ENCODE results near the gene SNX22.

SNX22 gene

DNA sequence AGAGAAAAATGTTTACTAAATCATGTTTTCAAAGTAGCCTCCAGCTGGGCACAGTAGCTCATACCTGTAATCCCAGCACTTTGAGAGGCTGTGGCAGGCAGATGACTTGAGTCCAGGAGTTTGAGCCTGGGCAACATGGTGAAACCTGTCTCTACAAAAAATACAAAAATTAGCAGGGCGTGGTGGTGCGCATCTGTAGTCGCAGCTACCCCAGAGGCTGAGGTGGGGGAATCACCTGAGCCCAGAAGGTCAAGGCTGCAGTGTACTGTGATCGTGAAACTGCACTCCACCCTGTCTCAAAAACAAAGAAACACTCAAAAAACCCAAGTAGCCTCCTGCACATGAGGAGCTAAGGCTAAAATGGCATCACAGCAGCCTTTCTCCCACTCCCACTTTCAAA, 12.9 kb downstream of the SNX22 start:
- H2AFZ ChIP-seq (ENCODE audit: low read length) = peak overlapping the region; percentile 98; the same call in 1 of the 2 replicates
- H3K27me3 ChIP-seq (replicated peaks; ENCODE audit: insufficient read depth, low read length) = no peaks in the 10 kb centered on the region
- H3K79me2 ChIP-seq (ENCODE audit: low read length) = peaks cover 34% of the 10 kb centered on the region
- H3K4me2 ChIP-seq (ENCODE audit: low read depth, low read length) = no peak overlapping the region
- TF ChIP-seq EZH2phosphoT487 (IDR thresholded peaks at IDR 0.05; ENCODE audit: low read length) (no peak), EZH2 (optimal IDR thresholded peaks at IDR 0.05; ENCODE audit: low read depth, low read length) (no peak)
- TF ChIP-seq, protein P1, sequence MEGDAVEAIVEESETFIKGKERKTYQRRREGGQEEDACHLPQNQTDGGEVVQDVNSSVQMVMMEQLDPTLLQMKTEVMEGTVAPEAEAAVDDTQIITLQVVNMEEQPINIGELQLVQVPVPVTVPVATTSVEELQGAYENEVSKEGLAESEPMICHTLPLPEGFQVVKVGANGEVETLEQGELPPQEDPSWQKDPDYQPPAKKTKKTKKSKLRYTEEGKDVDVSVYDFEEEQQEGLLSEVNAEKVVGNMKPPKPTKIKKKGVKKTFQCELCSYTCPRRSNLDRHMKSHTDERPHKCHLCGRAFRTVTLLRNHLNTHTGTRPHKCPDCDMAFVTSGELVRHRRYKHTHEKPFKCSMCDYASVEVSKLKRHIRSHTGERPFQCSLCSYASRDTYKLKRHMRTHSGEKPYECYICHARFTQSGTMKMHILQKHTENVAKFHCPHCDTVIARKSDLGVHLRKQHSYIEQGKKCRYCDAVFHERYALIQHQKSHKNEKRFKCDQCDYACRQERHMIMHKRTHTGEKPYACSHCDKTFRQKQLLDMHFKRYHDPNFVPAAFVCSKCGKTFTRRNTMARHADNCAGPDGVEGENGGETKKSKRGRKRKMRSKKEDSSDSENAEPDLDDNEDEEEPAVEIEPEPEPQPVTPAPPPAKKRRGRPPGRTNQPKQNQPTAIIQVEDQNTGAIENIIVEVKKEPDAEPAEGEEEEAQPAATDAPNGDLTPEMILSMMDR (IDR thresholded peaks at IDR 0.05; ENCODE audit: low read length) = no peak
- H3F3A ChIP-seq (ENCODE audit: insufficient read depth, low read length) = peaks cover 15% of the 10 kb centered on the region; the same call in 1 of the 2 replicates
- peaks cover 5% of the 10 kb centered on the region; the same call in 1 of the 2 replicates for H4K20me1 ChIP-seq (ENCODE audit: insufficient read depth, low read length)
- no peak overlapping the region for H3K9ac ChIP-seq (ENCODE audit: low read length)
- H3K27ac ChIP-seq (ENCODE audit: low read length) = no peak overlapping the region
- H3K4me3 ChIP-seq (ENCODE audit: low read length) = no peak overlapping the region
- H3K9me3 ChIP-seq (replicated peaks; ENCODE audit: insufficient read depth, low read length) = no peaks in the 10 kb centered on the region
- DNase-seq = no peak
- H3K4me1 ChIP-seq (ENCODE audit: low read length) = peaks cover 25% of the 10 kb centered on the region
- no peaks in the 10 kb centered on the region for H3K9me2 ChIP-seq (replicated peaks; ENCODE audit: insufficient read depth, low read length)
- H3K36me3 ChIP-seq (replicated peaks; ENCODE audit: insufficient read depth, low read length) = peaks cover 9% of the 10 kb centered on the region; the same call in 1 of the 2 replicates

DNA sequence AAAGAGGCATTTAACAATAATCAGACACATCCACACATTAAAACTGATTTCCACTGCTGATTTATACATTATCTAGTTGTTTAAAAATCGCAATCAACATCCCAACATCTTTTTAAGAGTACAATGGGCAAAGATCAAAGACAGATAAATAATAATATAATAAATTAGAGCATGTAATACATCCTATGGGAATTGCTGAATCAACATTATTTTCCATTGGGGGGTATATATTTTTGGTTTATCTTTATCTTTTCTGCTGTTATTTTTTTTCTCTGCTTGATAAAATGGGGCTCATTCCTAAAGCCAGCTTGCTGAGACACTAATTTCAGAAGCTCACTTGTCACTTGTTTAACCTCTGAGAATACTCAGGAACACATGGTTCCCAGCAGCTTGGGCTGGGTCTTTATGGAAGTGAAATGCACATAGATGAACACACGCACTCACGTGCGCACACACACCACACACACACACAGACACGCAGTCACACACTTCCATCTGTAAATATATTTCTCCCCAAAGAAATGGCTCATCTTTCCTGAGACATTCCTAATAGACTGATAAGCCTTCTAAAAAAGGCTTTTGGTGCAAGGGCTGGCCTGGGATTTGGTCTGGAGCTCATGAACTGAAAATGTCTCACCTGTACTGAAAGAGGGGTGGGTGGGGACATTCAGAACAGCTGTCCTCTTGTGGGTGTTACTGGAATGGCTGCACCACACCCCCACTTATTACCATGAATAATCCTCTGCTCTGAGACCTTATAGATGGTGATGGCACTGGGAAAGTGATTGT, 14.8 kb downstream of the SNX22 start:
- Histone ChIP-seq H3K9me3 (replicated peaks; ENCODE audit: insufficient read depth, low read length) (no peaks in the 10 kb centered on the region), H3K9me2 (replicated peaks; ENCODE audit: insufficient read depth, low read length) (no peaks in the 10 kb centered on the region), H3F3A (ENCODE audit: insufficient read depth, low read length) (peaks cover 15% of the 10 kb centered on the region; the same call in 1 of the 2 replicates), H4K20me1 (ENCODE audit: insufficient read depth, low read length) (no peaks in the 10 kb centered on the region), H3K79me2 (ENCODE audit: low read length) (peaks cover 15% of the 10 kb centered on the region), H2AFZ (ENCODE audit: low read length) (no peak overlapping the region), H3K4me1 (ENCODE audit: low read length) (peaks cover 16% of the 10 kb centered on the region), H3K9ac (ENCODE audit: low read length) (no peak overlapping the region), H3K4me2 (ENCODE audit: low read depth, low read length) (no peak overlapping the region), H3K27ac (ENCODE audit: low read length) (no peak overlapping the region), H3K36me3 (replicated peaks; ENCODE audit: insufficient read depth, low read length) (no peaks in the 10 kb centered on the region), H3K4me3 (ENCODE audit: low read length) (no peak overlapping the region), H3K27me3 (replicated peaks; ENCODE audit: insufficient read depth, low read length) (no peaks in the 10 kb centered on the region)
- TF ChIP-seq EZH2phosphoT487 (IDR thresholded peaks at IDR 0.05; ENCODE audit: low read length) (no peak), EZH2 (optimal IDR thresholded peaks at IDR 0.05; ENCODE audit: low read depth, low read length) (no peak)
- TF ChIP-seq, protein P1 (IDR thresholded peaks at IDR 0.05; ENCODE audit: low read length) = no peak
- DNase-seq = no peak

DNA sequence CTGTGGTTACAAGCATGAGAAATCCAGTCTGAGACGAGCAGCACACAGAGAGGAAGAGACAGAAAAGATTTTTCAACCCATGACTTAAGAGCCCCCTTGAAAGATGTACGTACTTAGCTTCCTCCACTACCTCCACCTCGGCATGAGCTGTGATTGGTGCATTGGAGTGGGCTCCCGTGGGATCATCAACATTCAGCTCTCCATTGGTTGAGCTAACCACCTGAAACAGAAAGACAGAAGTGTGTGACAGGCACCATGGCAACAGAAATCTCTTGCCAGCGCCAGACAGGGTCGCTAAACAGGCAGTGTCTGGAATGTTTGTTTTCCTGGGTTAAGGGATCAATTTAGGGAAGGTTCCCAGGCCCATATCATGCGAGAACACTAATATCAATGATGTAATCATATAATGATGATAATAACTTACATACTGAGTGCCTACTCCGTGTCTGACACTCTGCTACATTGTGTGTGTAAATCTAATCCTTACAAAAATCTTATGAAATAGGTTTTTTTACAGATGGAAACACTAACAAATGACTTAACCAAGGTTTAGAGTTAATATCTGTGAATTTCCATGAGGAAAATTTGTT, 28.8 kb downstream of the SNX22 start:
- Histone ChIP-seq H4K20me1 (ENCODE audit: insufficient read depth, low read length) (no peaks in the 10 kb centered on the region), H2AFZ (ENCODE audit: low read length) (no peak overlapping the region), H3K4me3 (ENCODE audit: low read length) (no peak overlapping the region), H3K9me2 (replicated peaks; ENCODE audit: insufficient read depth, low read length) (no peaks in the 10 kb centered on the region), H3K4me2 (ENCODE audit: low read depth, low read length) (no peak overlapping the region), H3K27ac (ENCODE audit: low read length) (no peak overlapping the region), H3K4me1 (ENCODE audit: low read length) (no peaks in the 10 kb centered on the region), H3K79me2 (ENCODE audit: low read length) (no peaks in the 10 kb centered on the region), H3K27me3 (replicated peaks; ENCODE audit: insufficient read depth, low read length) (no peaks in the 10 kb centered on the region), H3K36me3 (replicated peaks; ENCODE audit: insufficient read depth, low read length) (no peaks in the 10 kb centered on the region), H3K9ac (ENCODE audit: low read length) (no peak overlapping the region), H3F3A (ENCODE audit: insufficient read depth, low read length) (no peaks in the 10 kb centered on the region), H3K9me3 (replicated peaks; ENCODE audit: insufficient read depth, low read length) (no peaks in the 10 kb centered on the region)
- DNase-seq = no peak
- TF ChIP-seq, protein P1 (IDR thresholded peaks at IDR 0.05; ENCODE audit: low read length) = no peak
- TF ChIP-seq EZH2 (optimal IDR thresholded peaks at IDR 0.05; ENCODE audit: low read depth, low read length) (no peak), EZH2phosphoT487 (IDR thresholded peaks at IDR 0.05; ENCODE audit: low read length) (no peak)
